Uterus (tissue), 4 donors: ENCODE data around the gene PLA2G7. TPM values are rescaled to one million over a fixed set of nuclear protein-coding genes. Genes with fewer than 3 reads are reported as not detected.

Experiments used
- DNase-seq, 2 donors: peaks; one replicate each; pipeline ENCODE4 v3.0.0-alpha.2; 2019 to 2020
- H3K27ac ChIP-seq, 2 donors: fragments of 200-600 bp; sonication (generic); 1 replicate in 1 of 2; 2 replicates in 1 of 2; pipeline ENCODE4 v1.5.1; 2016 to 2018
- H3K27me3 ChIP-seq, 2 donors: fragments of 200-600 bp; sonication (generic); one replicate each; pipeline ENCODE4 v1.5.1; 2018 to 2019; ENCODE audit warnings: control low read depth in 1 of 2
- H3K36me3 ChIP-seq, 2 donors: fragments of 200-600 bp; sonication (generic); one replicate each; pipeline ENCODE4 v1.5.1; 2019; ENCODE audit warnings: control low read depth in 1 of 2
- H3K4me1 ChIP-seq, 2 donors: fragments of 200-600 bp; sonication (generic); one replicate each; pipeline ENCODE4 v1.5.1; 2018 to 2019; ENCODE audit warnings: control low read depth in 1 of 2
- H3K4me3 ChIP-seq, 2 donors: fragments of 200-600 bp; sonication (generic); 1 replicate in 1 of 2; 2 replicates in 1 of 2; pipeline ENCODE4 v1.5.1; 2018 to 2019; ENCODE audit warnings: mild to moderate bottlenecking in 1 of 2
- H3K9me3 ChIP-seq, 2 donors: fragments of 200-600 bp; sonication (generic); one replicate each; pipeline ENCODE4 v1.5.1; 2019; ENCODE audit warnings: control low read depth in 1 of 2
- POLR2A ChIP-seq, 2 donors: fragments of 450-650 bp; IDR thresholded peaks; one replicate each; pipeline ENCODE4 v1.6.1; 2016; ENCODE audit warnings: antibody characterized with exemption in 2 of 2, mild to moderate bottlenecking in 1 of 2, moderate library complexity in 1 of 2
- intact Hi-C: fragments of 100-400 bp; cut with DNase I; formaldehyde crosslinking; loops from one replicate; pipeline ENCODE4 v1.15.1; 2023; ENCODE audit warnings: low total_unique reads
- total RNA-seq, 4 donors: library from RNA; depleted of rRNA in 3 of 4; stranded (reverse); fragments of >200 nt in 3 of 4; gene quantifications; one replicate each; pipeline versions ENCODE4 v1.1.0 to v1.2.4, GENCODE V29; 2014 to 2023
- TF ChIP-seq, protein P1 (sequence below), 4 experiments: fragments of 200-600 bp in 2 of 4; fragments of 450-650 bp in 2 of 4; sonication (generic) in 2 of 4; IDR thresholded peaks; one replicate each; pipeline ENCODE4 v1.5.1; 2016 to 2019; ENCODE audit warnings: antibody characterized with exemption in 4 of 4, mild to moderate bottlenecking in 2 of 4, moderate library complexity in 1 of 4
- donor health status: DM: yes; HTN: yes; CAD: no.

PLA2G7 gene
- total RNA-seq, 4 donors from 2014 or later = 3.9 TPM; not detected in 3

DNA sequence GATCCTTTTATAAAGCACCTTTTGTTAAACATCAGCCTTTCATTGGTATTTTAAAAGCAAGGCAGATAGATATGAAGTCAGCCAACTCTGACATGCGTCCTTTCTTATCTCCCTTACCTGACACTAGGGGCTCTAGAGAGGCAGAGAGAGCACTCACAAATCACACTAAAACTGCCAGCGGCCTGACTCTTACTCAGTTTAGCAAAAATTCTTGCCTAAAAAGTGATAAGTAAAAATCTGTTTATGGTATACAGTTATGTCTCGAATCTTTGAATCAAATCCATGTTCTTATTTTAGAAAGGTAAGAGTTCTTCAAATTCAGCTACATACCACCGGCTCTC, 57.9 kb downstream of the PLA2G7 start:
- Histone ChIP-seq H3K27ac (no peak overlapping the region), H3K27me3 (no peaks in the 10 kb centered on the region), H3K4me1 (no peaks in the 10 kb centered on the region), H3K9me3 (no peaks in the 10 kb centered on the region), H3K36me3 (no peaks in the 10 kb centered on the region), H3K4me3 (no peak overlapping the region)
- DNase-seq = no peak
- intact Hi-C loops = no loop called here
- no peak for TF ChIP-seq POLR2A (IDR thresholded peaks at IDR 0.05)
- TF ChIP-seq, protein P1, sequence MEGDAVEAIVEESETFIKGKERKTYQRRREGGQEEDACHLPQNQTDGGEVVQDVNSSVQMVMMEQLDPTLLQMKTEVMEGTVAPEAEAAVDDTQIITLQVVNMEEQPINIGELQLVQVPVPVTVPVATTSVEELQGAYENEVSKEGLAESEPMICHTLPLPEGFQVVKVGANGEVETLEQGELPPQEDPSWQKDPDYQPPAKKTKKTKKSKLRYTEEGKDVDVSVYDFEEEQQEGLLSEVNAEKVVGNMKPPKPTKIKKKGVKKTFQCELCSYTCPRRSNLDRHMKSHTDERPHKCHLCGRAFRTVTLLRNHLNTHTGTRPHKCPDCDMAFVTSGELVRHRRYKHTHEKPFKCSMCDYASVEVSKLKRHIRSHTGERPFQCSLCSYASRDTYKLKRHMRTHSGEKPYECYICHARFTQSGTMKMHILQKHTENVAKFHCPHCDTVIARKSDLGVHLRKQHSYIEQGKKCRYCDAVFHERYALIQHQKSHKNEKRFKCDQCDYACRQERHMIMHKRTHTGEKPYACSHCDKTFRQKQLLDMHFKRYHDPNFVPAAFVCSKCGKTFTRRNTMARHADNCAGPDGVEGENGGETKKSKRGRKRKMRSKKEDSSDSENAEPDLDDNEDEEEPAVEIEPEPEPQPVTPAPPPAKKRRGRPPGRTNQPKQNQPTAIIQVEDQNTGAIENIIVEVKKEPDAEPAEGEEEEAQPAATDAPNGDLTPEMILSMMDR (IDR thresholded peaks at IDR 0.05) = no peak

DNA sequence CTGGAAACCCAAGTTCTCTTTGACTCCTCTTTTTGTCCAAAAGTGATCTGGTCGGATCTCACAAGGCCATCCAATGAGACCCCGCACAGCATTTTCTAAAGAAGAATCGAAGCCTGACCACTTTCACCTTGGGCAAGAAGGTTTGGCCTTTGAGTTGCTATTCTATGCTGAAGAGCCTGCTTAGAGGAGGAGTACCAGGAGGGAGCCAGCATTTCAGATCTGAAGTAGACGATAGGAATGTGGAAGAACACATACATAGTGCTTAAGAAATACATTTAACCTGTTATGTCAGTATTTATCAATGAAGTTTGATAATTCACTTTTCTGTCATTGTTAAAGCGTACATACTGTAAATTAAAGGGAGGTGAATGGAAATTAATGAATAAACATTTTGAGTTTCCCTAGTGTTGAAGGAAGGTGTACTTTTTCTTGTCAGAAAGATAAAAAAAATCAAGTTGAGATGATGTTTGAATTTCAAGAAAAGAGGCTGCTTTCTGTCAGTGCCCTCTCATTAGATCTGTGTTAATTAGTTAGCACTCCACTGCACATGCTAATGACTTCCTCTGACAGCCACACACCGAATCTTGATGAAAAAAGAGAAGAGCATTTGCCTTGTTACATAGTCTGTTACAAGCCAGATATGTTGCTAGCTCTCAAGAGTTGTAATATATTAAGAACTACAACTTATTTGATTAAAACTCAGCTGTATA, 58.4 kb downstream of the PLA2G7 start:
- no peak for TF ChIP-seq POLR2A (IDR thresholded peaks at IDR 0.05)
- TF ChIP-seq, protein P1 (IDR thresholded peaks at IDR 0.05) = no peak
- Histone ChIP-seq H3K27me3 (no peaks in the 10 kb centered on the region), H3K36me3 (no peaks in the 10 kb centered on the region), H3K9me3 (no peaks in the 10 kb centered on the region), H3K4me1 (no peaks in the 10 kb centered on the region), H3K27ac (no peak overlapping the region), H3K4me3 (no peak overlapping the region)
- intact Hi-C loops = no loop called here
- no peak for DNase-seq

GRCh38 chr6:46674410-46674809, 60.8 kb downstream of the PLA2G7 start:
- H3K36me3 ChIP-seq = no peaks in the 10 kb centered on the region
- H3K9me3 ChIP-seq = no peaks in the 10 kb centered on the region
- H3K27me3 ChIP-seq = no peaks in the 10 kb centered on the region
- no peak overlapping the region for H3K27ac ChIP-seq
- DNase-seq = no peak
- H3K4me3 ChIP-seq = no peak overlapping the region
- TF ChIP-seq POLR2A (IDR thresholded peaks at IDR 0.05) = no peak
- TF ChIP-seq, protein P1 (IDR thresholded peaks at IDR 0.05) = no peak
- intact Hi-C loops = no loop called here
- no peaks in the 10 kb centered on the region for H3K4me1 ChIP-seq

GRCh38 chr6:46667377-46667776, 67.8 kb downstream of the PLA2G7 start:
- Histone ChIP-seq H3K4me1 (no peaks in the 10 kb centered on the region), H3K4me3 (no peak overlapping the region), H3K36me3 (no peaks in the 10 kb centered on the region), H3K27me3 (no peaks in the 10 kb centered on the region), H3K9me3 (no peaks in the 10 kb centered on the region), H3K27ac (no peak overlapping the region)
- no peak for TF ChIP-seq POLR2A (IDR thresholded peaks at IDR 0.05)
- TF ChIP-seq, protein P1 (IDR thresholded peaks at IDR 0.05) = no peak
- no peak for DNase-seq
- intact Hi-C loops = no loop called here

- no peaks in the 10 kb centered on the region for H3K9me3 ChIP-seq
- no peaks in the 10 kb centered on the region for H3K27me3 ChIP-seq
- no peak for TF ChIP-seq POLR2A (IDR thresholded peaks at IDR 0.05)
- TF ChIP-seq, protein P1 (IDR thresholded peaks at IDR 0.05) = no peak
- no peak for DNase-seq
- H3K27ac ChIP-seq = no peak overlapping the region
- no peaks in the 10 kb centered on the region for H3K4me1 ChIP-seq
- H3K4me3 ChIP-seq = no peak overlapping the region
- intact Hi-C loops = no loop called here
- H3K36me3 ChIP-seq = no peaks in the 10 kb centered on the region
Measured at GRCh38 chr6:46661483-46661882, 73.7 kb downstream of the PLA2G7 start.
